NT2/D1 (cell line): ENCODE data around the gene AKNA.

ENCODE experiments used
- DNase-seq: peaks from one replicate; pipeline ENCODE4 v3.0.0-alpha.2; 2011; ENCODE audit warnings: low read depth, low spot score
- H3K27me3 ChIP-seq: 2 replicates; pipeline ENCODE4 v1.6.0; 2011; ENCODE audit warnings: mild to moderate bottlenecking; ENCODE audit not compliant: insufficient read length, insufficient read depth
- H3K36me3 ChIP-seq: 2 replicates; pipeline ENCODE4 v1.6.1; 2011; ENCODE audit warnings: mild to moderate bottlenecking, low read length, mixed read lengths; ENCODE audit not compliant: insufficient read depth, insufficient read length
- H3K4me1 ChIP-seq: 2 replicates; pipeline ENCODE4 v1.5.1; 2011; ENCODE audit not compliant: insufficient read depth, insufficient read length
- H3K4me3 ChIP-seq: 2 replicates; pipeline ENCODE4 v1.5.1; 2011; ENCODE audit warnings: low read depth; ENCODE audit not compliant: insufficient read length
- H3K9ac ChIP-seq: 2 replicates; pipeline ENCODE4 v1.6.0; 2011; ENCODE audit warnings: low read depth; ENCODE audit not compliant: insufficient read length
- H3K9me3 ChIP-seq: 2 replicates; pipeline ENCODE4 v1.5.1; 2011; ENCODE audit warnings: mild to moderate bottlenecking, low read length; ENCODE audit not compliant: insufficient read depth
- SUZ12 ChIP-seq: IDR thresholded peaks from 2 replicates; pipeline ENCODE4 v1.6.1; 2011; ENCODE audit not compliant: insufficient read length, insufficient read depth; ENCODE audit errors: extremely low read depth
- YY1 ChIP-seq: IDR thresholded peaks from 2 replicates; pipeline ENCODE4 v1.6.1; 2011; ENCODE audit not compliant: insufficient read length, insufficient read depth
- ZNF274 ChIP-seq: IDR thresholded peaks from 2 replicates; pipeline ENCODE4 v1.6.1; 2011; ENCODE audit warnings: mild to moderate bottlenecking, low read depth, low read length

The AKNA gene

DNA sequence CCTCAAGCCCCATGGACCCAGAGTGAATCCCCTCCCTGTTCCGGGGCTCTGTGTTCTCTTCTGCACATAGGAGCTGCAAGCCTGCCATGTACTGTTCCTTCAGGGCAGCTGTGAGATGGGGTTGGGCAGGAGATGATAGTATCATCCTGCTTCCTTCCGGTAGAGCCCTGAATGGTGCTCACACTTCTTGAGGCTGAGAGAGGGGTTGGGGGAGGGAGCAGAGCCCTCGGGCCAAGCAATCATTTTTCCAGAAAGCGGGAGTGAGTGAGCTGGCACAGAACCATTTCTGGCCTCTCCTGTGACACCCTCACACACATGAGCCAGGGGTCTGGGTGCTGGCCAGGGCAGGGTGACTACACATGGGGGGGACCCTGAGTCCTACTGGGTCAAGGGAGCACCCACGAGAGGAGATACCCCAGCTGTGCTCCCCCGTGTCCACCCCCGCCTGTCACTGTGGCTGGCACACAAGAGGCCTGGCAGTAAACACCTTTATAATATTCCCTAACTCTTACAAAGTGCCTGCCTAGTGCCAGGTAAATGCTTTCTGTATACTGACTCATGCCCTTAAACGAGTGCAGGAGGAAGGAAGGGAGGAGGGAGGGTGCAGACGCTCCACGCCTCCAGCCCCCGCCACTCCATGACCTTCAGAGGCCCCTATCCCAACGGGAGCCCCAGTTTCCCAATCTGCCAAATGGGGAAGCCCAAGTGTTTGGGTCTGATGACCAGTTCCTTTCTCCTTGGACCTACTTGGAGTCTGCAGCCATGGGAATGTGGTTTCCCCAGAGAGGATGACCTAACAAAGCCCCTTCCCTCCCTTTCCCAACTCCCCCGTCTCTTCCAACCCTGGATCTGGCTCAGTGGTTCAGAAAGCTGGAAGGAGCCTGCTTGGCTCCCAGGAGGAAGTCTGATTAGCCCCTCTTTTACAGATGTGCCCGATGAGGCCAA lies 15.5 kb downstream of the AKNA start:
- DNase-seq, result no peak
- TF ChIP-seq YY1 (no peak), ZNF274 (no peak), SUZ12 (no peak)
- Histone ChIP-seq H3K27me3 (no peaks in the 10 kb centered on the region), H3K9ac (no peak overlapping the region), H3K9me3 (no peaks in the 10 kb centered on the region), H3K36me3 (peaks cover 58% of the 10 kb centered on the region), H3K4me3 (no peak overlapping the region), H3K4me1 (peaks cover 32% of the 10 kb centered on the region)

GRCh38 chr9:114371343-114371944 lies 16.3 kb downstream of the AKNA start:
- Histone ChIP-seq H3K9ac (no peak overlapping the region), H3K4me1 (peaks cover 28% of the 10 kb centered on the region), H3K4me3 (no peak overlapping the region), H3K27me3 (no peaks in the 10 kb centered on the region), H3K36me3 (peaks cover 54% of the 10 kb centered on the region), H3K9me3 (no peaks in the 10 kb centered on the region)
- TF ChIP-seq ZNF274, result no peak
- TF ChIP-seq SUZ12, result no peak
- TF ChIP-seq YY1, result no peak
- no peak for DNase-seq

GRCh38 chr9:114370968-114371320 lies 16.8 kb downstream of the AKNA start:
- no peak for DNase-seq
- Histone ChIP-seq H3K4me1 (peaks cover 28% of the 10 kb centered on the region), H3K27me3 (no peaks in the 10 kb centered on the region), H3K4me3 (no peak overlapping the region), H3K9ac (no peak overlapping the region), H3K36me3 (peaks cover 51% of the 10 kb centered on the region), H3K9me3 (no peaks in the 10 kb centered on the region)
- TF ChIP-seq ZNF274 (no peak), SUZ12 (no peak), YY1 (no peak)

DNA sequence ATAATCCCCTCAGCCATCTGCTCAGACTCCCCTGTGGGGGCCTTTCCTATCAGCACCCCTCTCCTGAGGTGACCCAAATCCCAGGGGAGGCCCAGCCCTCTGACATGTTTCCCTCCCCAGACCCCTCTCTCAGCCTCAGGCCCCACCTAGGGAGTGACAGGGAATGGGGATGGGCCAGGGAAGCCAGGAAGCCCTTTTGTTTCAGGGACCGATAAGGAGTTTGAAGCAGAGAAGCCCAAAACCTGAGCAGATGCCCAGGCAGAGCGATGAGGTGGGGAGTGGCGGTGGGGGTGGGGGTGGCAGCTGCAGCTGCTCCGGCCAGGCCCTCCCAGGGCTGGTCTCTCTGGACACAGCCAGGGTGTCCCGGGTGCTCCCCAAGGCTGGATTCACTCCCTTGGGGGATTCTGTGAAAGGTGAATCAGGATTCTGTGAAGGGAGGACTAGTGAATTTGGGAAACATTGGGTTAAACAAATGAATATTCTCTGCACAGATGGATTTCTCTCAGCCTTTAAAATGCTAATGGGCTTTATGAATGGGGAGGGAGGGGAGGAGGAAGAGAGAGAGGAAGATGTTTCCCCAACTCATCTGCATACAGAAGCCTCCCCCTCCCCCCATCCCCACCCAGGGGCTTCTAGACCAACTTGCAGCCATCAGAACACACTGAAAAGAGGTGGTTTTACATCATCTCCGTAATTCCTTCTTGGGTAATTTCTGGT lies 17.4 kb downstream of the AKNA start:
- Histone ChIP-seq H3K4me1 (peaks cover 28% of the 10 kb centered on the region), H3K9ac (peak overlapping the region; percentile 38), H3K36me3 (peaks cover 54% of the 10 kb centered on the region), H3K4me3 (no peak overlapping the region), H3K27me3 (no peaks in the 10 kb centered on the region), H3K9me3 (no peaks in the 10 kb centered on the region)
- no peak for TF ChIP-seq YY1
- TF ChIP-seq SUZ12, result no peak
- no peak for TF ChIP-seq ZNF274
- peak; percentile 70 for DNase-seq

GRCh38 chr9:114369216-114370130 lies 18.3 kb downstream of the AKNA start:
- TF ChIP-seq SUZ12 (no peak), ZNF274 (no peak), YY1 (no peak)
- H3K4me3 ChIP-seq, result no peak overlapping the region
- peak overlapping the region; percentile 38 for H3K9ac ChIP-seq
- no peaks in the 10 kb centered on the region for H3K27me3 ChIP-seq
- no peak for DNase-seq
- H3K4me1 ChIP-seq, result peaks cover 25% of the 10 kb centered on the region
- H3K9me3 ChIP-seq, result no peaks in the 10 kb centered on the region
- peaks cover 62% of the 10 kb centered on the region for H3K36me3 ChIP-seq

- no peak overlapping the region for H3K9ac ChIP-seq
- TF ChIP-seq SUZ12 (no peak), ZNF274 (no peak), YY1 (no peak)
- H3K4me3 ChIP-seq, result no peak overlapping the region
- H3K9me3 ChIP-seq, result no peaks in the 10 kb centered on the region
- DNase-seq, result no peak
- peaks cover 25% of the 10 kb centered on the region for H3K4me1 ChIP-seq
- H3K27me3 ChIP-seq, result no peaks in the 10 kb centered on the region
- H3K36me3 ChIP-seq, result peaks cover 59% of the 10 kb centered on the region
Observed at GRCh38 chr9:114367772-114368569, 19.8 kb downstream of the AKNA start.
